Measurements from ENCODE around the gene POU4F2.

DNA sequence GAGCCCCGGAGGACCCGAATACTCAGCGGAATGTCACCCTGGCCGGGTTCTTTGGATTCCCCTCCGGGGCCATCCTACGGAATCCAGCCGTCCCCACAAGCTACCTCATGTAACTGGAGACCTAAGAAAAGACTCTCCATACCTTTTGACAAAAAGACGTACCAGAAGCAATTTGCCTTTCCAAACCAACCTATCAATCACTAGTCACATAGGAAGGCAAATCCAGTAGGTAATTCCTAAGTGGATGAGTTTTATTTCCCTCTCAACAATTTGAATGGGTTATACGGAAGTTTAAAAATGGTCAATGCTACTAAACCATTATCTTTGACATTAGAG, 16.8 kb downstream of the POU4F2 start:
- no peak for TF ChIP-seq GATA2 (IDR thresholded peaks at IDR 0.05; ENCODE audit: low read depth, low read length)
- no peak for TF ChIP-seq GATA3 (IDR thresholded peaks at IDR 0.05; ENCODE audit: low read depth, low read length)
